Right ventricle myocardium superior (tissue), 1 donor: ENCODE data around the gene NBPF12. TPM values are rescaled to one million over a fixed set of nuclear protein-coding genes. Genes with fewer than 3 reads are reported as not detected.
"Not testable (repeated sequence)": the region's sequence is repeated elsewhere in the genome, so short reads cannot be mapped to it uniquely, and the experiment has no call there.

ENCODE experiments used
- ATAC-seq: fragments of 200-7000 bp; cut with Tn5 transposase; one replicate; pipeline ENCODE4 v1.9.1; 2020; ENCODE audit warnings: mild to moderate bottlenecking; ENCODE audit not compliant: poor library complexity
- DNase-seq: peaks from one replicate; pipeline ENCODE4 v3.0.0-alpha.2; 2020
- intact Hi-C: fragments of 100-400 bp; cut with DNase I; formaldehyde crosslinking; loops from one replicate; pipeline ENCODE4 v1.11.2; 2022
- total RNA-seq: library from RNA; stranded (reverse); fragmentation: NEBNext Ultra II Directional; extraction: Animal tissue kit (Norgen Biotek cat#: 25700); gene quantifications from one replicate; pipeline ENCODE4 v1.2.1, GENCODE V29; 2021
- donor health status: DM: no; HTN: yes; CAD: no; lungs with severe emphysema.

NBPF12 gene
- total RNA-seq, 1 donor from 2014 or later = 2.9 TPM

DNA sequence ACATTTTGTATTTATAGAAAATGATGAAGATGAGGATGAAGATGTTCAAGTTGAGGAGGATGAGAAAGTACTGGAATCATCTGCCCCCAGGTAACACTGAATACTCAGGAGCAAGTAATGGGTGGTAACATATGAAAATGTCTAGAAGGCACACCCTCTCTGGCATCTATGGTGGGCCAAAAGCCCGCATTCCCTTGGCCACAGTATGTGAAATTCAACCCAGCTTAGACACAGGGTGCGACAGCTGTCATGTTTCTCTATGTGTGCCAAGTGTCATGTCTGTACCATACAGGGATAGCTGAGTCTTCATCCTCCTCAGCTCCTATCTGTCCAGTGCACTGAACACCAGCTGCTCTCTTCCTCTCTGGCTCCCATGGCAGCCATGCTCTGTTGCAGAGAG is 26.2 kb downstream of the NBPF12 start:
- intact Hi-C loops, DNase-seq, ATAC-seq: not testable (repeated sequence)

GRCh38 chr1:146966351-146966750 is 28.2 kb downstream of the NBPF12 start:
- DNase-seq, ATAC-seq, intact Hi-C loops: not testable (repeated sequence)

GRCh38 chr1:146970656-146971055 is 32.5 kb downstream of the NBPF12 start:
- DNase-seq, ATAC-seq, intact Hi-C loops: not testable (repeated sequence)

DNA sequence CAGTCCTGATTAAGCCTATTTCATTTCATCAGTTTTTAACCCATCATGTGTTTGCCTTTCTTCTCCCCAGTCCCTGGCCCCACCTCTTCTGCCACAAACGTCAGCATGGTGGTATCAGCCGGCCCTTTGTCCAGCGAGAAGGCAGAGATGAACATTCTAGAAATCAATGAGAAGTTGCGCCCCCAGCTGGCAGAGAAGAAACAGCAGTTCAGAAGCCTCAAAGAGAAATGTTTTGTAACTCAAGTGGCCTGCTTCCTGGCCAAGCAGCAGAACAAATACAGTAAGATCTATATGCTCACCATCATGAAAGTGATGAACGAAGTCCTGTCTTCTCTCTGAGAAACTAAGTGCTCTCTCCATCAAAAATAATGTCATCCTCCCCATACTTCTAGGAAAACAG is 34.6 kb downstream of the NBPF12 start:
- DNase-seq, ATAC-seq, intact Hi-C loops: not testable (repeated sequence)

DNA sequence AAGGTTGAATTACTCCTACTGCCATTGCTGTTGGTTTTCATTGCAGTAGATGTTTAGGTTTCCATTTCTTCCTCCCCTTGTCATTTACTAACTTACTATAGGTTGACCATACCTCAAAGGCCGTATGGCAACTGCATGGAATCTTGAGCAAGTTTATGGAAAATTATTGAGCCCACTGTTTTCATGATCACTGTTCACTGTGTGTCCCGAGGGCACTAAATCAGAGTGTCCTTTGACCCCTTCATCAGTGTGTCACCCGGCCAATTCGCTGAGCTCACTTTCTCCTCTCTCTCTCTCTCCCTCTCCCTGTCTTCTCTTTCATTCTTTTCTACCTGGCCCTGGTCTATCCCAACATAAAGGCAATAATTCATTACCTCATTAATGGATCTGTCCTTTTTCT is 47.7 kb downstream of the NBPF12 start:
- intact Hi-C loops, DNase-seq, ATAC-seq: not testable (repeated sequence)

DNA sequence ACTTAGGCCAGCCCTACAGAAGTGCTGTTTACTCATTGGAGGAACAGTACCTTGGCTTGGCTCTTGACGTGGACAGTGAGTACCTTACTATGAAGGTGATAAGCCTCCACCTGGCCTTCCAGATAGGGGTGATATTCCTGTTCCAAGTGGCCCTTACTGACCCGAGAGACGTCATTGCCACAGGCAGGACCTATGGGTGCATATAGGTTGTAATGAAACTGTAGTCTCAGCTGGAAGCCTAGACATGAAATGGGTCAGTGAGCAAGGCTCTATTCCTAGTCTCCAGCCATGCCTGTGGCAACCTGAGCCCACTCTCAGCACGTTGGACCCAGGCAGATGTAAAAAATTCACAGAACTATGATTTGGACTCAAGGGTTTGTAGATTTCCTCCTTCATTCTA is 48.3 kb downstream of the NBPF12 start:
- intact Hi-C loops, ATAC-seq: not testable (repeated sequence)

GRCh38 chr1:146987502-146987901 is 49.4 kb downstream of the NBPF12 start:
- ATAC-seq, intact Hi-C loops, DNase-seq: not testable (repeated sequence)

More for the DNA sequence above, 48.3 kb downstream of the NBPF12 start:
- not testable (repeated sequence) for DNase-seq

DNA sequence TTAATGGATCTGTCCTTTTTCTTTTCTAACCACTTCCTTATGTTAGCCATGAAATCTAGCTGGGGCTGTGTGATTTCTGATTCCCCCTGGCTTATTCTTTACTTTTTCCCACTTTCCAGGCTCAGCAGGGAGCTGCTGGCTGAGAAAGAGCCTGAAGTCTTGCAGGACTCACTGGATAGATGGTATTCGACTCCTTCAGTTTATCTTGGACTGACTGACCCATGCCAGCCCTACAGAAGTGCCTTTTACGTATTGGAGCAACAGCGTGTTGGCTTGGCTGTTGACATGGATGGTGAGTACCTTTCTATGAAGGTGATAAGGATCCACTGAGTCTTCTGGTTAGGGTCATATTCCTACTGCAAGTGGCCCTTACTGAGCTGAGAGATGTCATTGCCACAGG is 51.3 kb downstream of the NBPF12 start:
- intact Hi-C loops, ATAC-seq, DNase-seq: not testable (repeated sequence)

DNA sequence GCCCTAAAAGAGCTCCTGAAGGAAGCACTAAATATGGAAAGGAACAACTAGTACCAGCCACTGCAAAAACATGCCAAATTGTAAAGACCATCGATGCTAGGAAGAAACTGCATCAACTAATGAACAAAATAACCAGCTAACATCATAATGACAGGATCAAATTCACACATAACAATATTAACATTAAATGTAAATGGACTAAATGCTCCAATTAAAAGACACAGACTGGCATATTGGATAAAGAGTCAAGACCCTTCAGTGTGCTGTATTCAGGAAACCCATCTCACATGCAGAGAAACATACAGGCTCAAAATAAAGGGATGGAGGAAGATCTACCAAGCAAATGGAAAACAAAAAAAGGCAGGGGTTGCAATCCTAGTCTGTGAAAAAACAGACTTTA is 70.4 kb downstream of the NBPF12 start:
- intact Hi-C loops, ATAC-seq, DNase-seq: not testable (repeated sequence)

GRCh38 chr1:147026975-147027374 is 88.9 kb downstream of the NBPF12 start:
- ATAC-seq, DNase-seq, intact Hi-C loops: not testable (repeated sequence)

- intact Hi-C loops, ATAC-seq, DNase-seq: not testable (repeated sequence)
Measured at GRCh38 chr1:147030066-147030653, 92.0 kb downstream of the NBPF12 start.

DNA sequence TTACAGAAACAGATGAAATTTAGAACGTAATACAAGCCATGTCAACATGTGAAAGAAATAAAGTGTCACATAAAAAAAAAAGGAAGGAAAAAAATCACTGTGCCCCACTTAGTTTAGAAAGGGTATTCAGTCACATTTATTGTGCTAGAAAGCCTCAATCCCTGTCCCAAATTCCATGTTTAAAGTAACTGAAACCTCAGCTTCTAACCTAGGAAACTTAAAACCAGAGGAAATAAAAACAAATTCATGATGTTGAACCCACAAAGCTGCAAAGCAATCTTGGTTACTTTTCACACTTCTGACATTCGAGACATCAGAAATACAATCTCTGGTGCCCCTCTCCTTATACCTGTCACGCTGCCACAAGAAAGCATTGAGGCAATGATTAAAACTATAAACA is 101.8 kb downstream of the NBPF12 start:
- intact Hi-C loops = no loop called here
- DNase-seq = no peak

GRCh38 chr1:147042891-147043290 is 104.8 kb downstream of the NBPF12 start:
- intact Hi-C loops, ATAC-seq, DNase-seq: not testable (repeated sequence)

More for the DNA sequence above, 101.8 kb downstream of the NBPF12 start:
- ATAC-seq = no peak

DNA sequence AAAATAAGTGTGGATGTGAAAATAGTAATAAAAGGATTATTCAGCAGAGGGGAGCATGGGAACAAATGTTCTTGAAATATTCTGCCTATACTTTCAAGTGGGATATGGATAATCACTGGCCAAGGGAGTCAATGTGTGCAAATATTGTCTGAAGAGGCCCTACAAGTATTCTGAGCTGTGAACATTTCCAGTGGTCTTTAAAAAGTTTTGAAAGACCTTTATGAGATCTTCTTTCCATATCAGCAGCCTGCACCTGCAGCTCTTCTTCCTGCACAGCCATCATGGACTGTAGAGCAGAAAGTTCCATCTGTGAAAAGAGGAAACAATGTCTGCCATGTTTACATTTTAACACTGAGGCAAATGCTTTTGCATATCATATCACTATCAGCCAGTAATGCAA is 106.4 kb downstream of the NBPF12 start:
- DNase-seq, ATAC-seq, intact Hi-C loops: not testable (repeated sequence)

Other genes with a start within 250 kb of the NBPF12 start
- gene PRKAB2, start 234.1 kb downstream of the NBPF12 start, total RNA-seq = 49.0 TPM